GM18520 (cell line): ENCODE measurements around the gene SLAIN2.

Experiments
- ATAC-seq: cut with Tn5 transposase; IDR thresholded peaks from one replicate; pipeline ENCODE4 v1.9.1; 2021; ENCODE audit not compliant: unreplicated experiment

The SLAIN2 gene

DNA sequence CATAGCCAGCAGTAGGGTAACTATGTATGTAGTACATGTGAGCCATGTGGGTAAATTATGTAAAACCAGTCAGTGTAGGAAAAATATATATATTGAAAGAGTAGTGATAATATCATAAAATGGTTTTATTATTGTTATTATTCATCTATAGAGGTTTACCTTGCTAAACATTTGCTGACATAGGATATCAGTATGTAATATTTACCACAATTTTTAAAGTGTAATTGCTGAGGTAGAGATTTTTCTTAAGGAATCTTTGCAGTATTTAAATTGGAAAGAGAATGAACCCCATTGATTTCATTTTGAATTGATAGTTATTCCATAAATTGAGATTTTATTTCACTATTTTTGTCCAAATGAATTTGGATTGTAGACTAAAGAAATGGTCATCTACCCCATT, 27.1 kb downstream of the SLAIN2 start:
- ATAC-seq, result no peak

DNA sequence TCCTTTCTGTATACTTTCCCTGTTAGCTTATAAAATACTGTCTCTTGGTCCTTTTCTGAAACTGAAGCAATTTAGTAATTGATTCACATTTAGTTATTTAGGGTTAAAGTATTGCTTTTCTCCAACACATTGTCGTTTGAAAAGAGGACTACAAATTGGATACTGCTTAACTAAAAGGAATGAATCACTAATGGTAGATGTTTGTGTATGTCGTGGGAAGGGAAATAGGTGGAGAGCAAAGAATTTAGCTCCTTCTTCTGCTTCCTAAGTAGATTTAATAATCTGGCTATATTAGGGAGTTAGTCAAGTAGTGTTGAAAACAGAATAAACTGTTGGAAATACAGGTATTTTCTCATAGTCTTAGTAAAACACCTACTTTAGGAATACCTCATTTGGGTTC, 27.9 kb downstream of the SLAIN2 start:
- ATAC-seq, result no peak

DNA sequence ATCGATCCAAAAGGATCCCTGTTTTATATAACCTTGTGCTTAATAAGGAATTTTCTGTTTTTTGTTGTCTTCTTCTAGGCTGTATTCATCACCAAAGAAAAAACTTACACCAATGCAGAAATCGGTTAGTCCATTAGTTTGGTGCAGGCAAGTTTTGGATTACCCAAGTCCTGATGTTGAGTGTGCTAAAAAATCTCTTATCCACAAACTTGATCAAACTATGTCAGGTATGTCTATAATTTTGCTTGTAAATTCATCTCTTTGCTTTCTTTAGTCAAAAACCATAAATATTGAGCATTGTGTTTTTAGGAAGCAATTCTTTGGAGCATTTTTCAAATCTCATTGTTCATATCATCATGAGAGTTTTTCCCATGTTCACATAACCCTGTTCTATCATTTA, 28.4 kb downstream of the SLAIN2 start:
- ATAC-seq, result no peak

DNA sequence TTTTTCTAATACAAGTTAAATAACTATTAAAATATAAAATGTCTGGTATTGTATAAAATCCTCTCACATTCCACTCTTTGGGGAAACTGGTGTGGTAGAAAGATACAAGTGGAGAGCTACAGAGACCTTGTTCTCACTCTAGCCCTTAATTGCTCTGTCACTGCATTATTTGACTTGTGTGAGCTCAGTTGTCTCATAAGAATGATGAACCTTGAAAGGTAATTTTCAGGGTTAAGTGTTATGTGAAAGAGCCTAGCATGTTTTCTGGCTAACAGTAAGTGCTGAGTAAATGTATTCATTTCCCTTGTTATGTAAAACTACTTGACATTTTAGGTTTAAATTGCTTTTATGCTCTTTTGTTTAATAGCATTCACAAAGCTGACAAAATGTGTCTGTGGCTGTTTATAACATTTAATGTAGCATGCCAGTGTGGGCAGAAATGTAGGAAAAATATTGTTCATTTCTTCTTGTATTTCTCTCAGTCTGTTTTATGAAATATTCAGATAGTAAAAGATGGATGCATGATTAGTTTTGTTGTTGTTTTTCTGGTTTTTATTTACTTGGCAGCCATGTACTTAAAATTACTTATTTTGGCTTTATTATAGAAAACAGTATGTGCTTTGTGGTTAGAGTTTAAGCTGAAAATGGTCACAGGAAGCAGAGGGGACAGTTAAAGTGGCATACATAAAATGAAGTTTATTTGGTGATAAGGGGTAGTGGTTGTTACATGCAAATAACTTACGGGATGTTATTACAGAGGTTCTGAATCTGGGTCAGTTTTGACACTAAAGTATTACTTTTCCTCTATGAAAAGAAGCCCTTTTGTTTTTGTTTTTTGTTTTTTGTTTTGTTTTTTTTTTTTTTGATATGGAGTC, 29.2 kb downstream of the SLAIN2 start:
- ATAC-seq, result no peak

DNA sequence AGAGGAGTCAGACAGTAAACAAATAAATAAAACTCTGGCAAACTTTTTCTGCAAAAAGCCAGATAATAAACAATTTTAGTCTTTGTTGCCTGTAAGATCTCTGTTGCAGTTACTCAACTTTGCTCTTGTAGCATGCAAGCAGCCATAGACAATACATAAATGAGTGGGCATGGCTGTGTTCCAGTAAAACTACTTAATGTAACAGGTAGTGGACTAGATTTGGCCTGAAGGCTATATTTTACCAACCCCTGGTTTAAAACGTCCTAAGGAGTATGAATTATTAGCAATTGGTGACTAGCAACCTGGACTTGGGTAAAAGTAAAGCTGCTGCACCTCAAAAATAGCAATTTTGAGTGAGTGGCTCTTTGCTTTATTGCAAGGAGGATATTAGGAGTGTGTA, 30.9 kb downstream of the SLAIN2 start:
- ATAC-seq, result no peak

DNA sequence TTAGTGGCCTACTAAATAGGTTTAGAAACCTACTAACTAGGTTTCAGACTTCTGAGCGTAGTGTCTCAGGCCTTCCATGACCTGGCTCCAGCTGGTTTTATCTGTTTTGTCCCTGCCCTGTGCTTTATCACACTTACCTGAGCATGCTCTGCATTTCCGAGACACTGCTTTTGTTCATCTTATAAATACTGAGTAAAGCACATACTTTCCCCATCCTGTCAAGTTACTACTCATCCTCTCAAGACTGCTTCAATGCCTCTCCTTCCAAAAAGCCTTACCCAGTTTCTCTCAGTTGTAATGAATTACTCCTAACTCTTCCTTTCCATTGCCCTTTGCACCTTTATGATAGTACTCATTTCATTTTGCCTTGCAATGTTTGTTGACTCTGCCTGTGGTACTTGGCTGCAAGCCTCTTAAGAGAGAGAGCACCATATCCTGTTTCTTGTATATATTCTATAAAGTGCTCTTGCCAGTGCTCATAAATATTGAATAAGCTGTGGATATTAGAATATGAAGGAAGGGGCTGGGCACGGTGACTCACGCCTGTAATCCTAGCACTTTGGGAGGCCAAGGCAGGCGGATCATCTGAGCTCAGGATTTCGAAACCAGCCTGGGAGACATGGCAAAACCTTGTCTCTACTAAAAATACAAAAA, 34.4 kb downstream of the SLAIN2 start:
- no peak for ATAC-seq

DNA sequence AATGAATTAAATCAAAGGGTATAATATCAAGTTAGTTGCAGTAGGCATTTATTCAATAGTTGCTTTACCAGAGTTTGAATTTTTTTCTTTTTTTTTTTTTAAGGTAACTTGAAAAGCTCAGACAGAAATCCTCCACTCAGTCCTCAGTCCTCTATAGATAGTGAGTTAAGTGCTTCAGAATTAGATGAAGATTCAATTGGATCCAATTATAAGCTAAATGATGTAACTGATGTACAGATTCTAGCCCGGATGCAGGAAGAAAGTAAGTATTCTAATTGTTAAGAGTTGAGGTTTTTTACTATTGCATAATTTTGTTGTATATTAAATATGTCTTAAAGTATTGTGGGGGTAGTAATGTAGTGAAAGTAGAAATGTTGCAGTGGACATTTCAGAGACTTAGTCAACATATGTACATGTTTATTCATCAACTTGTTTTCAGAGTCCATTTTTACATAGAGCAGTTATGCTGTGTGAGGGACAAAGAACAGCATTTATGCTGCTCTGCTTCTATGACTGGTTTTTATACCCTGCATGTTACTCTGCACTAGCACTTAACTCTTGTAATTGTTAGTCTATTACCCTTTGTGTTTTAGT, 38.4 kb downstream of the SLAIN2 start:
- no peak for ATAC-seq

DNA sequence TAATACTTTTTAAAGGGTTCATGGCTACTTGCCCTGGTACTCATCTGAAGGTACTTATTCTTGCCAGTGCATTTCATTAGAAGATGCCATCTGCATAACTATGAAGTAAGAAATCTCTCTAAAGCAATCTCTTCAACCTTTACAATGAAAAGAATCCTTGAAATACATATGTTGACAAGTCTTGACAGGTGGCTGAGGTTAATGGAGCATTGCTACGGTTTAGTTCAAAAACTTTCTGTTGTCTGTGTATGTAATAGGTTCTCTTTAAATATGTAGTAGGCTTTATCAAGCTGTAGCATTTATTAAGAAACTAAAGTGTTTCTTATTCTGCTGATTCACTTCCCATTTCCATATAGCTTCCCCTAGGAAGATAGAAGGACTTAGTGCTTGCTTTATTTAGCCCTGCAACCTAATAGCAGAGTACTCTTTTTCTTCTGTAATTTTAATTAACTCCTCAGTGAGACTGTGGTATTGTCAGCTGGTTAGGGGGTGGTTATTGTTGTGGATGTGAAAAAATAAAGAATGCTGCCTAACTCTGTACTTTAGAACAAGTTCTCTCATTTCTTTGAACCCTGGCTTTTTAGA, 39.3 kb downstream of the SLAIN2 start:
- no peak for ATAC-seq

DNA sequence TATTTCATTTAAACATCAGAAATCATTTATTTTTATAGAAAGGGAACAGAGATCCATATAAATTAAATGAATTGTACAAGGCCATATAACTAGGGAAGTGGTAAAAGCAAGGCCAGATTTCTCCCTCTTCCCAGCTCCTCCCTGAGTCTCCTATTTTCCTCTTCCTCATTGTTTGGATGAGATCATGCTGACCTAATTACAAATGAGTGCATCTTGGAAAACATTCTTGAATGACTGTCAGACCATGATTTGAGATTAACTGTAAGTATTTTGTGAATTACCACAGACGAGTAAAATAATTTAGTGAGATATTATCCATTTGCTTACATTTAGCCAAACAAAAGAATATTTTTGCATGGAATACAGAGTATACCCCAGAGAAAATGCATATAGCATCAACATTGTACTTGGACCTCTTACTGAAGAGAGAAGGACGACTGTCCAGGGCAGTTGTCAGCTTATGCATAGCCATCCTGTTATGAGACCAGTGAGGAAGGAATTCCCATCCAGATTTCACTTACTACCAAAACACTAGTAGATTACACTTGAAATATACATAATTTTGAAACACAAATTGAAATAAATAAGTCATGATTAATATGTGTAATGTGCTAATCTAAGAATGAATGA, 47.3 kb downstream of the SLAIN2 start:
- no peak for ATAC-seq

DNA sequence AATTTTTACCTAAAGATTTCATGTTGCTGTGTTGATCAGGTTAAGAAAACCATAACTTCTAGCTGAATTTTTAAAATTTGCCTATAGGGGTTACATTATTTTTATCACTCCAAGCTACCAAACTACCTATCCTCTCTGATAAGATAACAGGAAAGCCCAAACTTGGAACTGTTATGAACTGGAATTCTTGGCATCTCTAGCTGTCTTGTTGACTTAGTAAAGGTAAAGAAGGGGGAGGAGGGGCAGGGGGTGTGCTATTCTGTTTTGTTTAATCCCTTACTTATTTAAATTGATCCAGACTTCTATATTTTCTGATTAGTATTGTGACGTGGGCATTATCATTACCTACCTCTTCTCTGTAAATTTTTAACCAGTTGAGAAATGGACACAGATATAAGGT, 54.7 kb downstream of the SLAIN2 start:
- no peak for ATAC-seq

DNA sequence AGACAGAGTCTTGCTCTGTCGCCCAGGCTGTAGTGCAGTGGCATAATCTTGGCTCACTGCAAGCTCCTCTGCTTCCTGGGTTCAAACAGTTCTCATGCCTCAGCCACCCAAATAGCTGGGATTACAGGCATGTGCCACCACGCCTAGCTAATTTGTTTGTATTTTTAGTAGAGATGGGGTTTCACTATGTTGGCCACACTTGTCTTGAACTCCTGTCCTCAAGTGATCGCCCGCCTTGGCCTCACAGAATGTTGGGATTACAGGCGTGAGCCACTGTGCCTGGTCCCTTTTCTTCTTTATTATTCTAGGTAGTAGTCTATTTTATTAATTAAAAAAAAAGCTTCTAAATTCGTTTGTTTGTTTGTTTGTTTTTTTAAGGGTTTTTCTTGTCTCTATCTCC, 59.1 kb downstream of the SLAIN2 start:
- ATAC-seq, result no peak

DNA sequence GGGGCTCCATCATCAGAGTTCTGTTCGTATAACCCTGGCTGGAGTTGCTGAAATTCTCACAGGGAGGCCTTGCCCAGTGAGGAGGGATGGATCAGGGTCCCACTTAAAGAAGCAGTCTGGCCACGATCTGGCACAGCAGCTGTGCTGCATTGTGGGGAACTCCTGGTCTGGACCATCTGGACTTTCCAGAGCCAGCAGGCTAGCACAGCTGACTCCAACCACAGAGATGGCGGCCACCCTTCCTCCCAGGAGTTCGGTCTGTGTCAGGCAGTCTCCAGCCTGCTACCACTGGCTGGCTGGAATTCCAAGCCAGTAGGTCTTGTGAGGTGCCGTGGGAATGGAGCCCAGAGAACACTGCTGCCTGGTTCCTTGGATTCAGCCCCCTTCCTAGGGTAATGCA, 62.0 kb downstream of the SLAIN2 start:
- no peak for ATAC-seq

DNA sequence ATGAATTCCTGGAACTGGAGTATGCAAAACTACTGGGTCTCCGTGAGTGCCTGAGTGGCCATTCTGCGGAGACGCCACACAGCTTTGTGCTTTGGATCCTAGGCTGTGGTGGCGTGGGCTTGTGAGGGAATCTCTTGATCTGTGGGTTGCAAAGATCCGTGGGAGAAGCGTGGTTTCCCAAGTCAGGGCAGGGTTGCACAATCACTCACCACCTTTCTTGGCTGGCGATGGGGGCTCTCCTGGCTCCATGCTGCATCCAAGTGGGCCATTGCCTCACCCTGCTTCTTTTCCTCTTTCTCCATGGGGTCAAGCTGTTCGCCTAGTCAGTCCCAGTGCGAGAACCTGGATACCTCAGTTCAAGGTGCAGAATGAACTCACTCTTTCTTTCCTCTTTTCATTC, 62.5 kb downstream of the SLAIN2 start:
- ATAC-seq, result no peak

DNA sequence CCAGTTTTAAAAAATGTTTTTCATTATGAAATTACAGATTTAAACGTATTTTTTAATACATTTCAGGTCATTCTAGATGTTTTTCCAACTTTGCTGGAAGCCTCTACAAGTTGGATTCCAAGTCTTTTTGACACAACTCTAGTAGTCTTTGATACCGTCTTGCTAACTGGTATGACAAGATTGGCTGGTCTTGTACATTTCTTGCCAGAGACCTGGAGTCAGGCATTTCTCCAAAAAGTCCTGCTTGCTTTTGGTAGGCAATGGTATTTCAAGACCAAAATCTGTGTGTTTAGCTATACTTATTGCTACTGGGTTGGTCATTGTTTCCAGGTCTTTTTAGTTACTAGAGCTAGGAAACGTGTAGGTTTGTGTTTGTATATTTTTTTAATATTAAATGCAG, 64.6 kb downstream of the SLAIN2 start:
- no peak for ATAC-seq

DNA sequence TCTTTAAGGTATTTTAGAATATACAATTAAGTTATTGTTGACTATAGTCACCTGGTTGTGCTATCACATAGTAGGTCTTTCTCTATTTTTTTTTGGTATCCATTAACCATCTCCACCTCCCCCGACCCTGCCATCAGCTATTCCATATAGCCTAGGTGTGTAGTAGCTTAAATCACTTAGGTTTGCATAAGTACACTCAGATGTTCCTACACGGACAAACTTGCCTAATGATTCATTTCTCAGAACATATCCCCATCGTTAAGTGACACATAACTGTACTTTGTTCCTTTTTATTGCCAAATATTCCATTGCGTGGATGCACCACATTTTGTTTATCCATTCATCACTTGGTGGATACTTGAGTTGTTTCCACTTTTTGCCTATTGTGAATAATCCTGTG, 67.9 kb downstream of the SLAIN2 start:
- ATAC-seq, result no peak

DNA sequence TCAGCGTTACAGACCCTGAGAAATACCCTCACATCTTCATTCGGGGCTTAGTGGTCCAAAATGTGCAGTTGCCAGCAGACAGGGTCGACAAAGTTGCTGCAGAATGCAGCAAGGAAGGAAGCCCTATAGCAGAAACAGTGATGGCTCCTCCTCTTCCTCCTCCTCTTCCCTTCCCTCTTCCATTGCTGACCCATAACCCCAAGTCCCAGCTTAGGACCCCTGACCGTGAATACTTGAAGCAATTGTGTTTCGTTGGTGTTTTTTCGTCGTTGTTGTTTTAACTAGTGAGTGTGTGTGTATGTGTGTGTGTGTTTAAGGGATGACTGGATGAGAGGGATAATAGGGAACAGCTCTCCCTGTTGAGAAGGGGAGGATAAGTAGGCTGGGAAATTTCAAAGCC, 69.5 kb downstream of the SLAIN2 start:
- ATAC-seq, result no peak

DNA sequence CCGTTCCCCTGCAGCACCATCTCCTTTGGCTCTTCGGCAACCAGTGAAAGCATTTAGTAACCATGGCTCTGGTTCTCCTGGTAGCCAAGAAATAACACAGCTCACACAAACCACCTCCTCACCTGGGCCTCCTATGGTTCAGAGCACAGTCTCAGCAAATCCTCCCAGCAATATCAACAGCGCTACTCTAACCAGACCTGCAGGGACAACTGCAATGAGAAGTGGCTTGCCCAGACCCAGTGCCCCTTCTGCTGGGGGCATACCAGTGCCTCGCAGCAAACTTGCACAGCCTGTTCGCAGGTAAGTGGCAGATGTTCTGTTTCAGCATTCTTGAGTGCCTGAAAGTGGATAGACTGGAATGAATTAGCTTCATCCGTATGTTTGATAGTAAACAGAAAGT, 78.8 kb downstream of the SLAIN2 start:
- ATAC-seq, result no peak

DNA sequence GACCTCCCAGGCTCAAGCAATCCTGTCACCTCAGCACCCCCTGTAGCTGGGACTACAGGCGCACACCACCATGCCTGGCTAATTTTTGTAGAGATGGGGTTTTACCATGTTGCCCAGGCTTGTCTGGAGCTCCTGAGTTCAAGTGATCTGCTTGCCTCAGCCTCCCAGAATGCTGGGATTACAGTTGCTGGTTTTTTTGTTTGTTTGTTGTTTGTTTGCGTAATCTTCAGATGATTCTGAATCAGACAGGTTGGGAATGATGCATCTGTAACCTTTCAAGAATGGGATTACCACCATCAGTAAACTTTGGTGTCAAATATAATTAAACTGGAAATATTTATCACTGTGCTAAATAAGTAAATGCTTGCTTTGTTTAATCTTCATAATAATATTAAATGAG, 79.8 kb downstream of the SLAIN2 start:
- no peak for ATAC-seq

DNA sequence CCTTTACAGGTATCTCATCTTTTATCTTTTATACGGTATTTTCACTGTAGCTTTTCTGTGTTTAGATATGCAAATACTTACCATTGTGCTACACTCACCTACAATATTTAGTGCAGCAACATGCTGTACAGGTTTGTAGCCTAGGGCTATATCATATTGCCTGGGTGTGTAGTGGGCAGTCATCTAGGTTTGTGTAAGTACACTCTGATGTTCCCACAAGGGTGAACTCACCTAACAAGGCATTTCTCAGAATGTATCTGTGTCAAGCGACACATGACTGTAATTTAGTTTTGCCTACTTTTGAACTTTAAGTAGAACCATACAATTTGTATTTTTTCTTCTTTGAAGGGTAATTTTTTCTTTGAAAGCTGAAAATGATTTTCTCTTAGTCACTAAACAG, 87.6 kb downstream of the SLAIN2 start:
- no peak for ATAC-seq

DNA sequence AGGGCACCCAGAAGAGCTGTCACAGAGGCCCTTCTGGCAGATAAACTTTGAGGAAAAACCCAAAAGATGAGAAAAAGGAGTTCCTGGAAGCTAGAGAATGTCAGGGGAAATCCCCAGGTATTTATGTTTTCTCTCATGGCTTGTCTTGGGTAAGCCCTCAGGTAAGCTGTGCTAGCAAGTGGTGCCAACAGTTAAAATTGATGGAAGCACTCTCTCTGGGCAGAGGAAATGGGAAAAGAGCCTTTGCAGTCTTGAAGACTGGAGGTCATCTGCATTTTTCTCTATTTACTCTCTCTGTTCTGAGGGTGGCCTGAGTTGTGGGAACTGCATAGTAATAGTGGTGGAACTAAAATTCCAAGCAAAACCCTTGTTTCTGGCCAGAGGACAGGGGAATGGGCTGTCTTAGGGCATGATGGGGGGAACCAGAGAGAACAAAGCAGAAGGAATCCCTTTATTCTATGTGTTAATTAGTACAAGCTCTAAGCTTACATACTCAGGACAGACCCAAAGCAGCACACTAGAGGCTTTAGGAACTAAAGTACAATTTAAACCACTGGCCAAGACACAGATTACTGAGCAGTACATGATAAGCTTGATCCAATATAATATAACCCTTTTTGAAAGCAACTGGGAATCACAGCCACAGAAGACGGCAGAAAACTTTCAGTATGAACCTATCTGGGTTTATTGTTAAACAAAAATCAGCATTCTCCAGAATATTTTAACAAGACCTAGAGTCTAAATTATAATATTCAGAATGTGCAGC, 88.6 kb downstream of the SLAIN2 start:
- no peak for ATAC-seq

DNA sequence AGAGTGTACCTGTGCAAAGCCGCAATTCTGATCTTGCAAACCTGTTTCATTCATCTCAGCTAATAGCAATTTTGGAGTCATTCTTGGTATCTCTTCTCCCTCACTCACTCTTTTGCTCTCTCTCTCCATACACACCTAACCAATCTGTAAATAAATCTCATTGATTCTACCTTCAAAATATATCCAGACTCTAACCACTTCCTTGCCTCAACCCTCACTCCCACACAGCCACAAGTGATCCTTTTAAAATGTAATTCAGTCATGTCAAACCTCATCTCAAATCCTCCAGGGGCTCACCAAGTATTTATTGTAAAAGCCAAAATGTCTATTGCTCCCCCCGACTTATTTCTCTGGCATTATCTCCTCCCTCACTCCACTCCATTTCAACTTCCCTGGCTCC, 90.1 kb downstream of the SLAIN2 start:
- no peak for ATAC-seq
